ENCODE results near the gene PHLDA2. TPM values are rescaled to one million over a fixed set of nuclear protein-coding genes. Genes with fewer than 3 reads are reported as not detected.
A peak's percentile ranks its signal among the peaks of the same experiment; 100 is the strongest.
"Not testable (repeated sequence)": the region's sequence is repeated elsewhere in the genome, so short reads cannot be mapped to it uniquely, and the experiment has no call there.

The PHLDA2 gene
- total RNA-seq, 1 experiment from 2014 or later, result 195 TPM

GRCh38 chr11:2908130-2908529, 21.1 kb downstream of the PHLDA2 start:
- no peaks in the 10 kb centered on the region for H3K9me3 ChIP-seq (ENCODE audit: control insufficient read depth, insufficient read depth, low read depth, low read length)
- in situ Hi-C loops (cut with HindIII; ENCODE audit: low pct_unique_long_range_greater_than_20kb, low sequenced_read_pairs), result no loop called here
- ATAC-seq, result no peak
- no peak for DNase-seq (ENCODE audit: low read depth, low spot score)
- H3K4me1 ChIP-seq (ENCODE audit: control insufficient read depth, insufficient read depth, low read length), result peaks cover 40% of the 10 kb centered on the region
- no peaks in the 10 kb centered on the region for H3K27me3 ChIP-seq (ENCODE audit: control insufficient read depth, insufficient read depth, low read length)
- no peak overlapping the region for H3K4me3 ChIP-seq (ENCODE audit: low read depth in 2 of 2, low read length in 2 of 2)
- BruUV-seq (replicated peaks), result no TSS peak
- no peak overlapping the region for H3K27ac ChIP-seq (ENCODE audit: low read length)
- TF ChIP-seq REST (IDR thresholded peaks at IDR 0.05; ENCODE audit: insufficient read depth in 1 of 2, low read depth in 2 of 2, low read length in 1 of 2) (no peak), CTCF (IDR thresholded peaks at IDR 0.05) (no peak), POLR2AphosphoS5 (IDR thresholded peaks at IDR 0.05; ENCODE audit: low read depth, low read length) (no peak), TCF7L2 (IDR thresholded peaks at IDR 0.05; ENCODE audit: low read depth, low read length) (no peak)
- CTCF ChIA-PET, result no interaction called here
- POLR2A ChIA-PET, result no interaction called here
- H3K36me3 ChIP-seq (ENCODE audit: control insufficient read depth, insufficient read depth, low read length), result no peaks in the 10 kb centered on the region
- intact Hi-C loops (cut with micrococcal nuclease; ENCODE audit: unreplicated experiment), result no loop called here

- H3K36me3 ChIP-seq (ENCODE audit: control insufficient read depth, insufficient read depth, low read length); DNase-seq (ENCODE audit: low read depth, low spot score); in situ Hi-C loops (cut with HindIII; ENCODE audit: low pct_unique_long_range_greater_than_20kb, low sequenced_read_pairs); ATAC-seq; intact Hi-C loops (cut with micrococcal nuclease; ENCODE audit: unreplicated experiment); H3K9me3 ChIP-seq (ENCODE audit: control insufficient read depth, insufficient read depth, low read depth, low read length); POLR2A ChIA-PET; CTCF ChIA-PET; H3K27me3 ChIP-seq (ENCODE audit: control insufficient read depth, insufficient read depth, low read length); H3K4me3 ChIP-seq (ENCODE audit: low read depth in 2 of 2, low read length in 2 of 2); BruUV-seq (replicated peaks); H3K27ac ChIP-seq (ENCODE audit: low read length): not testable (repeated sequence)
- H3K4me1 ChIP-seq (ENCODE audit: control insufficient read depth, insufficient read depth, low read length), result peaks cover 32% of the 10 kb centered on the region
These were observed 23.9 kb downstream of the PHLDA2 start for GRCh38 chr11:2905299-2905698.

- in situ Hi-C loops (cut with HindIII; ENCODE audit: low pct_unique_long_range_greater_than_20kb, low sequenced_read_pairs), result no loop called here
- Histone ChIP-seq H3K27me3 (ENCODE audit: control insufficient read depth, insufficient read depth, low read length) (no peaks in the 10 kb centered on the region), H3K9me3 (ENCODE audit: control insufficient read depth, insufficient read depth, low read depth, low read length) (no peaks in the 10 kb centered on the region), H3K36me3 (ENCODE audit: control insufficient read depth, insufficient read depth, low read length) (no peaks in the 10 kb centered on the region; the same call in 1 of the 2 replicates), H3K4me1 (ENCODE audit: control insufficient read depth, insufficient read depth, low read length) (peaks cover 37% of the 10 kb centered on the region), H3K4me3 (ENCODE audit: low read depth in 2 of 2, low read length in 2 of 2) (peak overlapping the region in 1 of 2 experiments; percentile 75; a peak in 3 of 4 replicates), H3K27ac (ENCODE audit: low read length) (peak overlapping the region; percentile 86)
- ChIA-PET CTCF (interaction anchor here (0.9 to 1.1 kb wide), 2 partner anchors 12 to 26 kb away, joined by 3 read pairs; no protein-coding TSS in a partner anchor), POLR2A (interaction anchor here (1.5 kb wide), 1 partner anchor 11 kb away, joined by 4 read pairs; no protein-coding TSS in a partner anchor)
- DNase-seq (ENCODE audit: low read depth, low spot score) (no peak), ATAC-seq (no peak)
- no TSS peak for BruUV-seq (replicated peaks)
- TF ChIP-seq REST (IDR thresholded peaks at IDR 0.05; ENCODE audit: insufficient read depth in 1 of 2, low read depth in 2 of 2, low read length in 1 of 2), result no peak
- TF ChIP-seq CTCF (IDR thresholded peaks at IDR 0.05), result no peak
- TF ChIP-seq POLR2AphosphoS5 (IDR thresholded peaks at IDR 0.05; ENCODE audit: low read depth, low read length), result no peak
- TF ChIP-seq TCF7L2 (IDR thresholded peaks at IDR 0.05; ENCODE audit: low read depth, low read length), result no peak
- TF ChIP-seq SIN3A (IDR thresholded peaks at IDR 0.05; ENCODE audit: borderline replicate concordance, insufficient read depth, low read depth, low read length), result no peak
- intact Hi-C loops (cut with micrococcal nuclease; ENCODE audit: unreplicated experiment), result no loop called here
These were observed 24.8 kb downstream of the PHLDA2 start for GRCh38 chr11:2904153-2905052.

Measured in Panc1 (cell line).